ENCODE results near the gene SLC5A12.

SLC5A12 gene

DNA sequence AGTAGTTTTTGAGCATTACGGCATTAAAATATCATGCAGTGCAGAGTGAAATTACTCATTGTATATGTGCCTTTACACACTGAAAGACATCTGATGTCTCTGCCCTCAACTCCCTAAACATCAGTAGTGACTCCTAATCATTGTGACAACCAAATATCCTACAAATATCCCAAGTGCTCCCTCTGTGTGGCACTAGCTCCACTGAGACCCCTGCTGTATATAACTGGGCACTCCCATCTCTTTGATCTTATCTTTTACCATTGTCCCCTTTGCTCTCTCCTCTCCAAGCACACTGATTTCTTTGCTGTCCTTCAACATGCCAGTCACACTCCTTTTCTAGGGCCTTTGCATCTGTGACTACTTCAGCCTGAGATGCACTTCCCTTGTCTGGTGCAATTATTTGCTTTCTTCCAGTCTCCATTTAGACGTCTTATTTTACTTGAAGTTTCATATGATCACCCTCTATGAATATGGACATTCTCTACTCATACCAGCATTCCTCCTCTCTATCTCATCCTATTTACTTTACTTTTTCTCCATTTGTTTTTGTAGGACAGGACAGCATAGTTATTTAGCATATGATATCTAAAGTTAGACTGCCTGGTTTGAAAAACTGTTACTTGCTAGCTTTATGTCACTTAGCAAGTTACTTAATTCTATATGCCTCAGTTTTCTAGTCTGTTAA lies 2.4 kb downstream of the SLC5A12 start:
- DNase-seq = no peak

GRCh38 chr11:26717771-26718170 lies 4.1 kb downstream of the SLC5A12 start:
- no peak for DNase-seq

DNA sequence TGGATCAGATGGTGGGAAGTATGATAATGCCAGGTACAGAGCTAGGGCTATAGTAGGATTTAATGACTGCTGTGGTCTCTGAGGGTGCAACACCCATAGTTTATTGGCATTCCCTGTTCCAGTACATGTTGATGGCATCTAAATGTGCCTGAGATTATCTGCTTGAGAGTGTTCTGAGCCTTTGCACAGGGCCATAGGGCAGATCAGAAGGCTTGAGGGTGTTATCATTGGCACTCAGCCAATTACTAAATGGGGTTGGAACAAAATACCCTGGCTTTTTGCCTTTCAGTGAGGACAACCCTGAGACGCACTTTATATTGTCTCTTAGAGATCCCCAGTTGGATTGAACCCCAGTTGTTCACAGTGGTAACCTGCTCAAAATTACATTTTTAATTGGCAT lies 6.7 kb downstream of the SLC5A12 start:
- no peak for DNase-seq

DNA sequence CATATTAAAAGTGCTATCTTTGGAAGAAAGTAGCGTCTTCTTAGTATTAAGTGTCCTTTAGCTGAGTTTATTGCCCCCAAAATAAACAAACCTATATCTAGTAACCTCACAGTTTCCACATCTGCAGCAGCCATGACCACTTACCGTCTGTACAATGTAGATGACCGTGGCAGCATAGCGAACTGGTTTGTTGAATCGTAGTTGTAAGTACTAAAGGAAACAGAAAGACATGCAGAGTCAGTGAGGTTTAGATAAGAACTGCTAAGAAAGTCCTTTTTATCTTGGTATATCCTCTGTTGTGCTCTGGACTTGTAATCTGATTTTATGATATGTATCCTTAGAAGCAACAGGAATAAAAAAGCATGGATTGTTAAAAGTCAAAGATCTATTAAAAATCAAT lies 9.4 kb downstream of the SLC5A12 start:
- DNase-seq = no peak

DNA sequence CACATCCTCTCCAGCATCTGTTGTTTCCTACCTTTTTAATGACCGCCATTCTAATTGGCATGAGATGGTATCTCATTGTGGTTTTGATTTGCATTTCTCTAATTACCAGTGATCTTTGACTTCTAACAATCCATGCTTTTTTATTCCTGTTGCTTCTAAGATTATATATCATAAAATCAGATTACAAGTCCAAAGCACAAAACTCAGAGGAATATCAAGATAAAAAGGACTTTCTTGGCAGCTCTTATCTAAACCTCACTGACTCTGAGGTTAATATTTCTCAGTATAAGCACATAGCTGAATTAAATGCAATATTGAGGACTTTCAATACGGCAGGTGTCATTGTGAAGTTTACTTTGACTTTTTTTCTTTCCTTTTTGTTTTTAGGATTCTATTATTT lies 11.4 kb downstream of the SLC5A12 start:
- DNase-seq = no peak

DNA sequence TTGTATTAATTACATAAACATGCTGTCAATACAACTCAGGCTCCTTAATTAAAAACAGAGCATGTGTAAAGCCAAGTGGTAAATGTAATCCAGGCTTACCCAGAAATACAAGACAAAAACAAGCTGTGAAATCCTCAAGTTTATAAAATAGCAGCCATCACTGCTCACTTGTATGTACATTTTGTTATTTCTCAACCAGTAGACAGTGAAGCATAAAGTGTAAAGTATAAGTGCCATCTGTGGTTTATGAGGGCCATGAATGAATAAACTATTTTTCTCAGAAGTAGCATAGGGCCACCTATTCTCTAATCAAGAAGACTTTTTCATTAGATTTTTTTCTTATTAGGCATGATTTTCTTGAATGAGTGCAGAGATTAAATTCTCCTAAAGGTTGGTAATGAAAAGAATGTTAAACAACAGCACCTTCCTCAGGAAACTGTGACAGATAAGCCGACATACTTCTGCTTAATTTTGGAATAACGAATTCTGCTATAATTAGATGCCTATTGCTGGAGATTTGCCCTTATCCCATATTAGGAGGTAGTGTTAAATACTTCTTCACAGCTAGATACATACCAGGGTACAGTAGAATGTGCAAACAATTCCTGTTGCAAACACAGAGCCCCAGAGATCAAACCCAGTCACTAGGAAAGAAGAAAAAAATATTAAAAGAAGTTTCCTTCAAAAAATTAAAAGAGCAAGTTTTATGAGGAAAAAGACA lies 13.0 kb downstream of the SLC5A12 start:
- no peak for DNase-seq

GRCh38 chr11:26706181-26706580 lies 15.7 kb downstream of the SLC5A12 start:
- no peak for DNase-seq

GRCh38 chr11:26704249-26704648 lies 17.6 kb downstream of the SLC5A12 start:
- DNase-seq = no peak

DNA sequence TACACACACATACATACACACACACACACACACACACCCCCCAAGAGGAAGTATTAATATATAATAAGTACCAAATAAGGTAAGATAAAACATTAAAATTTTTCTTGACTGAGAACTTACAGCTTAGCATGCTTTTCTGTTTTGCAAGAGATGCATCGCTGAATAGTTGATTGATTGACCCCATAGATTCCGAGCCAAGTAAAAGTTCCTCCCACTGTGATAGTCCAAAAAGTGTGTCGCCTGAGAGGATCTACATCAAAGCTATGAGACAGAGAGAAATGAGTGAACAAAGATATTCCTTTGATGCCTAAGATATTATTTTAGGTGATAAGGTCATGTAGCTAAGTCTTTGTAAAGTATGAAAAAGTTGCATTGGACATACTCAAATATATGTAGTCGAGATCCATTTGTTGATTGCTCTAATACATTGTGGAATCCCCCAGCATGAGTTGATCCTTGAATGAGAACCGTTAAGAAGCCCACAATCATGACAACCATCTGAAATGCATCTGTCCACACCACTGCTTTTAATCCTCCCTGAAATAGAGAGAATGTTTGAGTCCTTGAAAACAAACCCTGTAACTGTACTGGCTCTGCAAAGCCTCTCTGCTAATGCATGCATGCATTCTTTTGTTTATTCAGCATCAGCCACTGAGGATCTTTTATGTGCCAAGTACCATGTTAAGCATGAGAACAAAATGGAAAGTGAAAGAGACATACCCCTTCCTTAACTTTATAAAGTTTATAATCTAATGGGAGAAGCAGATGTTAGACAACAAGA lies 18.3 kb downstream of the SLC5A12 start:
- no peak for DNase-seq

DNA sequence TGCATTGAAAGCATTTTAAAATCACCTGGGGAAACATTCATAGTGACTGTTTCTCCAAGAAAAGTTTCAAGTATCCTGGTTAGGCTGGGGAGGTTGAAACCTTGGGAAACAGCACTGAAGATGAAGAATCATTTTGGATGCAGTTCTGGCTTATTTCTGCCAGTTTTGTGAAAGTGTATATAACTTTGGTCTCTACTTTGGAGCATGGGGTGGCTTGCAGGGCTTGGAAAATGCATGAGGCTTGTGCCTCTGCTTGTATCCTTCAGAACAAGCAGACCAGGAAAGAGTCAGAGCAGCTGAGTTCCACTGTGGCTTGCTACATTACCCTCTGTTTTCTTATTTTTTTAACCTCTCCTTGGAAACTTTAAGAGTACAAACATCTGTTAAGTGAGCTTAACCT lies 19.5 kb downstream of the SLC5A12 start:
- no peak for DNase-seq

DNA sequence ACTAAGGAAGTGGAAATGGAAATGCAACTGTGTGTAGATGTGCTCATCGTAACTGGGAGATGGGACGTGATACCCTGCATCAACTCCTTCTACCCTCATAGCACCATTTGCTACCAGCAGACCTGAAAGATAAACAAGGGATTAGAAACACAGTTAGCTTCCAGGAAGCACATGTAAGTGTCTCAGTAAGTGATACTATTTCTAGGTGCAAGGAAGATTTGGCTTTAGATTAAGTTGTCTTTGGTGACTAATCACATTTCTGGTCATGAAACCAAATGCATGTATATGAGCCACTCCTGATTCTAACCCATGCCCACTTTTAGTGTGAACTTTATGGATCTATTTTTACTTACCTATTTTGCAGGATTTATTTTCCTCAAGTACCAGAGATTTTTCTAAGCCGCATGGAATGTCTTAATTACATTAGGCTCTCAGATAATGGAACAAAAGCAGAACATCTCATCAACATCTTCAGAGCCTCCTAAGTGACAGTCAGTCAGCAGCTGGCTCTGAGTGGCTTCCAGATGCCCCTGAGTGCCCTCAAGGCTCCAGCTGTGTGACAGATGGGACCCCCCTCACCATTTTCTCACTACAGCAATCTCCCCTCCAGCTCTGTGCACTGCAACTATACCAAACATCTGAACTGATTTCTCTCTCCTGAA lies 21.2 kb downstream of the SLC5A12 start:
- DNase-seq = no peak

DNA sequence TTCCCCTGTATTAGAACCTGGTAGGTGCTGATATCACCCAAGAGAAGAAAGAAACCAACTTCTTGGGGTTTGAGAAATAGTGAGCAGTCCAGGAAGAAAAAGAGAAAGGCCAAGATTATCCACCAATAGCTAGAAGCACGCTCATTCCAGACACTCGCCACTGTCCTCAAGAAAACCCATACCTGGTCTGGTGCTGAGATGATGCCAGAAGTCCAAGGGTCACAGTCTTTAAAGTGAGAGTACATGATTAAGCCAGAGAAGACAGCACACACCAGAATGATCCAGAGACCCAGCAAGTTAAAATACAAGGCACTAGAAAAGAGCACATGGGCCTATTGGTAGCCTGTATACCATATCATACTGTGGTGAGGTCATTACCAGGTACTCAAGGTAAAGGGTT lies 23.6 kb downstream of the SLC5A12 start:
- no peak for DNase-seq

GRCh38 chr11:26696330-26696729 lies 25.5 kb downstream of the SLC5A12 start:
- no peak for DNase-seq

DNA sequence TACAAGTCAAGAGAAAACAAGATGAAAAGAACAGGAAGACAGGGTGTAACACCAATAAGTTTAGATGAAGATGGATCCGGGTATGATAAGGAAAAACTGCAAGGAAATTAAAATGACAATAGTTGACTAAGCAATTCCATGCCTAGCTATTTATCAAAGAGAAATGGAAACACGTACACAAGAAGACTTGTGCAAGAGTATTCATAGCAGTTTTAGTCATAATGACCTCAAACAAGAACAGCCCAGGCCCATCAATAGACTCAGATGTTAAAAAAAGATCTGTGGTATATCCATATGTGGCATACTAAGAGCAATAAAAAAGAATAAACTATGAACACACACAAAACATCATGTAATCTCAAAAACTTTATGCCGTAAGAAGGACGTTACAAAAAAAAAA lies 33.2 kb downstream of the SLC5A12 start:
- DNase-seq = no peak

DNA sequence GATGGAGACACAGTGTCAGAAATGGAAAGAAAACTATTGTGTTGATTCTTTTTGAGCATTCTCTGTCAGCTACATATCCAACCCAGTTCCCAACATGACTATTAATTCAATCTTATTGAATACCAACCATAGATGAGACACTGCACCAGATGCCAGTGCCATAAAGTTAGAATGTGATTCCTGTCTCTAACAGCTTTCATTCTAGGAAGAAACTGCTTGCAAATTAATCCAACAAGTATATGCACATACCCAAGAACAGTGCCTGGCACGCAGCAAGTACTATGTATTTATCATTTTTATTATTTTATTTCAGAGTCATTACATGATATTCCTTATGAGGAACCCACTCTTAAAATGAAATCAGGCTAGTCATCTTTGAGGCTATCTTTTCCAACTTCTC lies 34.5 kb downstream of the SLC5A12 start:
- no peak for DNase-seq

DNA sequence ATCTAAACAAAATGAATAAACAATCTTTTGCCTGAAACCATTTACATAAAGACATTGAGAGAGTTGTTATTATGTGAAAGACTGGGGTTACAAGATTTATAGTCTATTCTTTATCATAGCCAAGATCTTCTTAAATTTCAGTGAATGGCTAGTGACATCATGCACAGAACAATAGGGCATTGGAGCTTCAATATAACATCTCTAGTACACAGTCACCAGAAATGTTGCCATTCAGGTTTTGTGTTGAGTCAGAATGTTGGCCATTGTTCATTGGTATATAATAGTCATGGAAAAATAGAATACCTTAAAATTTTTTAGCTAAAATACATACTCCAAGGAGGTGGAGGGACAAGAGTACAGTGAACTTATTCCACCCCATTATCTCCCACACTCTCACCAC lies 44.3 kb downstream of the SLC5A12 start:
- no peak for DNase-seq

GRCh38 chr11:26676641-26677040 lies 45.2 kb downstream of the SLC5A12 start:
- no peak for DNase-seq

DNA sequence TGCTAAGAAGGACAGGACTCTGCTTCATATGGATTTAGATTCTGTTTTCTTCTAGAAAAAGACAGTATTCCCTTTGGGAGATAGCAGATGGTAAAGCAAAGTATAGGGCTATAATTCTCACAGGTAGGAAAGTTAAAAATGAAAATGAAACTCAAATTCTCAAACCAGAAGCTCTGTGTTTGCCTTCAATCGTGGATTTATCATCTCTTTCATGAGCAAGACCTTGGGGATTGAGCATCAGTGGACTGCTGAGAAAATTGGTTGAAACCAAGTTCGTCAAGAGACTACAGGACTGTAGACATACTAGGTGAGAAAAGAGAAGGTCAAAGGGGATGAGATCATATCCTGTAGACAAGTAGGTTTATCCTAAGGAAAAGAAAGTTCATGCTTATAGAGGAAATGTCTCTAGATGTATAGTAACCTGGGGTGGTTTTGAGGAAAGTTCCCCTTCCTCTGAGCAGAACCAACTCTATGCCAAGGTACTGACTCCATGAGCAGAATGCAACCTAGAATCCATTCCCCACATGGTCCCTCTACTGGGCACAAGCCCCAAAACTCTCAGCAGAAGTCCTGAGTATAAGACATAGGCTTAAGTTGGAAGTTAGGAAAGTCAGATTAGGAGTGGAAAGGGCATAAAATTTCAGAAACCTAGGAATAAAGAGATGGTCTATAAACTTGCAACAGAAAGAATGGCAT lies 46.5 kb downstream of the SLC5A12 start:
- no peak for DNase-seq

- DNase-seq = no peak
Observed at GRCh38 chr11:26665946-26666345, 55.9 kb downstream of the SLC5A12 start.

DNA sequence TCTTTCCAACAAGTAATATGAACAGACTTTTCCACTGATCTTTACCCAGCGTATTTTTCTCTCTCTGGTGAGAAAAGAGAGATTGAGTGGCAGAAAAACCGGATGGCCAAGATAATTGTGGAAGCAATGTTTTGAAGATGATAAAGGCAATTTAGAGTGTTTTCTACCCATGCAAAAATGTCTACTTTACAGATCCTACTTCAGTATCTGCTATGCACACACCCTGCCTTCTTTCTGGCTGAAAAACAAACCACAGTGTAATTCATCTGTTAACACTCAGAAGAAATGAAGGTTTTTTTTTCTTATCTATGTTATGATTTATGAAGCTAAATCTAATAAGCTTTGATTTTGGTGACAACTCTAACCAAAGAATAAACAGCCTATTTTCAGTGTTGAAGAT lies 56.8 kb downstream of the SLC5A12 start:
- DNase-seq = no peak

DNA sequence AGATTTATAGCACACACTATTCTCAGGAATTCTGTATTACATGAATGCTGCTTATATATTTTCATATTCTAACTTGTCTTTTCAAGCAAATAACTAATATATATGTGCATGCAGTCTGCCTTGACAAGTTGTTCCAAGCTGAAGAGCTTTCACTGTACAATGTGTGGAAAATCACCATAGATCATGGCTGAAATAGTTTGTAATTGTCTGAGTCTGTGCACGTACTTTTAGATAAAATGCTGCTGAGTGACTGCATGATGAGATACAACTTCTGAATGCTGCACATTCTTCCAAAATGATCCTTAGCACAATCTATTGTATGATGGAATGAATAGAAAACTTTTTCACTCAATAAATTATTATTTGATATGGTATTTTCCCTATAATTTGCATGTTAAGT lies 58.9 kb downstream of the SLC5A12 start:
- no peak for DNase-seq

DNA sequence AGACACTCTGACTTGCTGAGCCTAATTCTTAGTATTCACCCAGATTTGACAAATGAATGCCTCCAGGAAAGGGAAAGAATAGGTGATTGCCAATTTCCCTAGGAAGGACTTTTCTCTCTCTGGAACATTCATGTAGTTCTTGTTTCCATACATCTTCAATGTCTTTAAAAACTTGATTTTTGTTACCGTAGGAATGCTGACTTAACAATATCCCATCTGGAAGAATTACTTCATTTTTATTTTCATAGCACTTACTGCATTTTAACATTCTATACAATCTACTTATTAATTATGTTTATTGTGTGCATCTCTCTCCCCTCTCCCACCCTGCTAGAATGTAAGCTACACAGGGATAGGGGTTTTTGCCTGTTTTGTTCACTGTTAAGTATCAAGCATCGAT lies 66.6 kb downstream of the SLC5A12 start:
- no peak for DNase-seq

DNA sequence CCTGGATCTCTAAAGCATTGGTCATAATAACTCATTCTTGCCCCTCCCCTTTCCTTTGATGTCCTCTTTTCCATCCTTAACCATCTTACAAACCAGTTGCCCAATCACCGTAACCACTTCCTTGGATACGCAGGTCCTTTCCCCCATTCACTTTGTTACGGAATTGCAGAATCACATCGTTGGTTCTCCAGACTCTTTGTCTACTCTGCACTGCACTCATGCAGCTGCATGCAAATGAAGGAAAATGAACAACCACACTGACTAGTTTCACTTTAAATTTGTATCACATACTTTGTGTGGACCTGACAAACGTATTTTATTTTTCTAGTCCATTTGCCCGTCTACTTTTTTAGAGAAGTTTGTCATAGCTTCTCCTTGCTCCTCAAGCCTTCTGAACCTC lies 69.9 kb downstream of the SLC5A12 start:
- no peak for DNase-seq
